Vagina (tissue), 2 donors: ENCODE measurements around the gene SF3B2. TPM values are rescaled to one million over a fixed set of nuclear protein-coding genes. Genes with fewer than 3 reads are reported as not detected.

ENCODE experiments used
- DNase-seq, 2 donors: peaks; one replicate each; pipeline ENCODE4 v3.0.0-alpha.2; 2017; ENCODE audit errors: extremely low spot score in 2 of 2
- H3K27ac ChIP-seq: fragments of 200-600 bp; sonication (generic); one replicate; pipeline ENCODE4 v1.5.1; 2019
- H3K27me3 ChIP-seq: fragments of 200-600 bp; sonication (generic); one replicate; pipeline ENCODE4 v1.5.1; 2019
- H3K36me3 ChIP-seq, 2 donors: fragments of 200-600 bp; sonication (generic); one replicate each; pipeline ENCODE4 v1.5.1; 2017 to 2019
- H3K4me1 ChIP-seq: fragments of 200-600 bp; sonication (generic); one replicate; pipeline ENCODE4 v1.5.1; 2019
- H3K4me3 ChIP-seq, 2 donors: fragments of 200-600 bp; sonication (generic); 1 replicate in 1 of 2; 2 replicates in 1 of 2; pipeline ENCODE4 v1.5.1; 2016 to 2019
- H3K9me3 ChIP-seq: fragments of 200-600 bp; sonication (generic); one replicate; pipeline ENCODE4 v1.5.1; 2019
- POLR2A ChIP-seq, 2 donors: fragments of 450-650 bp; IDR thresholded peaks; one replicate each; pipeline ENCODE4 v1.6.1; 2017; ENCODE audit warnings: antibody characterized with exemption in 2 of 2, mild to moderate bottlenecking in 2 of 2, moderate library complexity in 2 of 2
- POLR2AphosphoS5 ChIP-seq, 2 donors: sonication (generic); formaldehyde crosslinking; IDR thresholded peaks; one replicate each; pipeline ENCODE4 v1.9.0; 2017; ENCODE audit warnings: antibody characterized with exemption in 2 of 2, mild to moderate bottlenecking in 2 of 2, low read depth in 1 of 2; ENCODE audit not compliant: insufficient read depth in 1 of 2
- intact Hi-C: fragments of 100-400 bp; cut with DNase I; formaldehyde crosslinking; loops from one replicate; pipeline ENCODE4 v1.15.1; 2023
- total RNA-seq: library from RNA; depleted of rRNA; stranded (reverse); fragments of >200 nt; gene quantifications from one replicate; pipeline ENCODE4 v1.2.3, GENCODE V29; 2016
- TF ChIP-seq, protein P1 (sequence below), 3 experiments: fragments of 450-650 bp in 2 of 3; fragments of 200-600 bp in 1 of 3; sonication (generic) in 1 of 3; IDR thresholded peaks; one replicate each; pipeline ENCODE4 v1.5.1; 2017 to 2019; ENCODE audit warnings: antibody characterized with exemption in 3 of 3, mild to moderate bottlenecking in 2 of 3, moderate library complexity in 2 of 3

The SF3B2 gene
- total RNA-seq, 1 donor from 2014 or later: 107 TPM

DNA sequence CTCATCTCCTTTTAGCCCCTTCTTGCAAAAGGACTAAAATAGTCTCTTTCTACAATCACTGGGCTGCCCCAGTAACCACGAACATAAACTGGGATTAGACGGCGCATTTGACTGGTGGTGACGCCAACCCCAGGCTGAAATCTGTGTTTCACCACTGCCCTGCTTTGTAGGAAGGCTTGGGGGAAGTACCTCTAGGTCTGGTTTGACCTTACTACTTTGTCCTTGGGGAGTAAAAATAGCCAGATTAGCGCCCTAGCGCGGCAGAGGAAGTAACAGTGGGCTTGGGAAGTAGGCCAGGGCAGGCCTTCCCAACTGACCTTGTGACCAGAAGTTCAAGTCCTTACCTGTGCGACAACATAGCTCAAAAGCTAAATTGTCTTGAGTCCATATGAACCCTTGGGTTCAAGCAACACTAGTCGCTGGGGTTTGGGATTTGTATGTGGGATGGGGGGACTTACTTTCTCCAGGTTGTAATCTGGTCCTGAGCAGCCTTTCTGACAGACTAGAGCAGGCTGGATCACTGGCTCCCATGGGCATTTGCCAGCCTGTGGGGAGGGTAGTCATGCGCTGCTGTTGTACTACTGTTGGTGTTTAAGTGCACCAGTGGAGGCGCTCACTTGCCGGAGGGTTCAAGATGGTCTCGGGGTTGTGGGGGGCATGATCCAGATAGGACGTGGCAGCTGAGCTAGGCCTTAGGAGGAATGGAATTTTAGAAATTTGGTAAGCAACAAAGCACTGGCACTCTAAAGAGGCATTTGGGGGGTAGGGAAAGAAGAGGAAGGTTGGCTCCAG lies 17.0 kb downstream of the SF3B2 start:
- Histone ChIP-seq H3K27ac (peak overlapping the region; percentile 90), H3K4me1 (peaks cover 42% of the 10 kb centered on the region), H3K27me3 (no peaks in the 10 kb centered on the region), H3K4me3 (peak overlapping the region; percentile 66 to 79), H3K36me3 (peaks cover 0 to 44% of the 10 kb centered on the region in 2 donors), H3K9me3 (no peaks in the 10 kb centered on the region)
- no peak for DNase-seq
- TF ChIP-seq POLR2AphosphoS5 (IDR thresholded peaks at IDR 0.05; ENCODE audit: insufficient read depth in 1 of 2, low read depth in 1 of 2) (no peak), POLR2A (IDR thresholded peaks at IDR 0.05) (no peak)
- TF ChIP-seq, protein P1, sequence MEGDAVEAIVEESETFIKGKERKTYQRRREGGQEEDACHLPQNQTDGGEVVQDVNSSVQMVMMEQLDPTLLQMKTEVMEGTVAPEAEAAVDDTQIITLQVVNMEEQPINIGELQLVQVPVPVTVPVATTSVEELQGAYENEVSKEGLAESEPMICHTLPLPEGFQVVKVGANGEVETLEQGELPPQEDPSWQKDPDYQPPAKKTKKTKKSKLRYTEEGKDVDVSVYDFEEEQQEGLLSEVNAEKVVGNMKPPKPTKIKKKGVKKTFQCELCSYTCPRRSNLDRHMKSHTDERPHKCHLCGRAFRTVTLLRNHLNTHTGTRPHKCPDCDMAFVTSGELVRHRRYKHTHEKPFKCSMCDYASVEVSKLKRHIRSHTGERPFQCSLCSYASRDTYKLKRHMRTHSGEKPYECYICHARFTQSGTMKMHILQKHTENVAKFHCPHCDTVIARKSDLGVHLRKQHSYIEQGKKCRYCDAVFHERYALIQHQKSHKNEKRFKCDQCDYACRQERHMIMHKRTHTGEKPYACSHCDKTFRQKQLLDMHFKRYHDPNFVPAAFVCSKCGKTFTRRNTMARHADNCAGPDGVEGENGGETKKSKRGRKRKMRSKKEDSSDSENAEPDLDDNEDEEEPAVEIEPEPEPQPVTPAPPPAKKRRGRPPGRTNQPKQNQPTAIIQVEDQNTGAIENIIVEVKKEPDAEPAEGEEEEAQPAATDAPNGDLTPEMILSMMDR (IDR thresholded peaks at IDR 0.05): peak in 1 of 3 experiments; percentile 9
- intact Hi-C loops: no loop called here

DNA sequence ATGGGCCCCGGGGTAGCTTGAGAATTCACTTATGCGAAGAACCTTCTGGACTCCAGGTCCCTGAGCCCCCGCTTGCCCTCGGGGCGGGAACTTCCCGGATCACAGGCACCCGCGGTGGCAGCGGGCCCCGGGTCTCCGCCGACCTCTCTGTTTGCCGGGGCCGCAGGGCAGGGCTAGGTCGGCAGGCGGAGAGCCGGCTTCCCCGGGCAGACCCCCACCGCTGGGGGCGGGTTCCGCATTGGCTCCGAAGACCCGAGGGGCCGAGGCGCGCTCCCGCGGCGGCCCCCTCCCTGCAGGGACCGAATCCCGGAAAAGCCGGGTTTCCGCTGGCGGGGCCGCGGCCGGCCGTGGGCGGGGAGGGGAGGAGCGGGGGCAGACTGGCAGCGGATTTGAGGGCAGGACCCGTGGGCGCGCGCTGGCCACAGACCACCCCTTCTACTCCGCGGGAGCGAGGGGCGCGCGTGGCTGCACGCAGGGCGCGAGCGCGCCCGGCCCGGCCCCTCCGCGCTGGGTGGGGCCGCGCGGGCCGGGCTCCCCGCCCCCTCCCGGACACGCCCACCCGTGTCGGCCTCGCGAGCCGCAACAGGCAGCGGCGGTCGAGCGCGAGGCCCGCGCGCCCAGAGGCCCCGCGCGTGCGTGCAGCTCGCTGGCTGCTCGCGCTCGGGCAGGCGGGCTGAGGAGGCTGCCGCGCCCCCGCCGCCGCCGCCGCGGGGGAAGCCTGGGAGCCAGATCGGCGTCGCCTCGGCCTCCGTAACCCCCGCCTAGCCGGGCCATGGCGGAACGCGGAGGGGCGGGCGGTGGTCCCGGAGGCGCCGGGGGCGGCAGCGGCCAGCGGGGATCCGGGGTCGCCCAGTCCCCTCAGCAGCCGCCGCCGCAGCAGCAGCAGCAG lies 17.8 kb downstream of the SF3B2 start, which contains the start of gene PACS1:
TSS of gene PACS1 (plus strand) at position 558 of the 889 bp plus-strand sequence. CDS start at position 773, 215 bp downstream.
- intact Hi-C loops: no loop called here
- TF ChIP-seq POLR2AphosphoS5 (IDR thresholded peaks at IDR 0.05; ENCODE audit: insufficient read depth in 1 of 2, low read depth in 1 of 2): peak in 1 of 2 donors; percentile 57
- TF ChIP-seq, protein P1 (IDR thresholded peaks at IDR 0.05): no peak
- TF ChIP-seq POLR2A (IDR thresholded peaks at IDR 0.05): peak in 1 of 2 donors; percentile 41
- no peaks in the 10 kb centered on the region for H3K9me3 ChIP-seq
- peaks cover 42% of the 10 kb centered on the region for H3K4me1 ChIP-seq
- H3K27ac ChIP-seq: peak within 1 kb of the TSS; percentile 90
- DNase-seq: no peak
- peak within 1 kb of the TSS; percentile 66 to 79 for H3K4me3 ChIP-seq
- no peaks in the 10 kb centered on the region for H3K27me3 ChIP-seq
- H3K36me3 ChIP-seq: peaks cover 0 to 42% of the 10 kb centered on the region in 2 donors

DNA sequence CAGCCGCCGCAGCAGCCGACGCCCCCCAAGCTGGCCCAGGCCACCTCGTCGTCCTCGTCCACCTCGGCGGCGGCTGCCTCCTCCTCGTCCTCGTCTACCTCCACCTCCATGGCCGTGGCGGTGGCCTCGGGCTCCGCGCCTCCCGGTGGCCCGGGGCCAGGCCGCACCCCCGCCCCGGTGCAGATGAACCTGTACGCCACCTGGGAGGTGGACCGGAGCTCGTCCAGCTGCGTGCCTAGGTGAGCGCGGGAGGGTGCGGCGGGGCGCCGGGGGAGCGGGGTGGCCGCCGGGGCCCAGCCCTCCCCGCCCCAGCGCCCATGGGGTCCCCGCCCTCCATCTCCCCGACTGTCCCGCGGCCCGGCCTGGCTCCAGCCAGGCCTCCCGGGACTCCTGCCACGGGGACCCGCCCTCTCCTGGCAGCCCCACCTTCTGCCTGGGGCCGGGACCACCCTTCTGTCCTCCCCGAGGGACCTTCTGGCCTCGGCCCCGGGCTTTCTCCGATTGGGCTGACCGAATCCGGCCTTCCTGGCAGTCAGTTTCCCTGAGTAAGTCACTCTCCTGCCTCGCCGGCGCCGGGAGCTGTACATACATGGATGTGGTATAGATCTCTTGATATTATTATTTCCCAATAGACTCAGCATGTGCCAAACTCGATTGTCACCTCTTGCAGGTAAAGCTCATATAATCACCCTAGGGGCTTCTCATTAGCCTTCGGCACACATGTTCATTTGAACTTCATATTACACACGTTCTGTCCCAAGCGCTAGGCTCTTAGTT lies 18.6 kb downstream of the SF3B2 start:
- no peak for TF ChIP-seq POLR2A (IDR thresholded peaks at IDR 0.05)
- TF ChIP-seq, protein P1 (IDR thresholded peaks at IDR 0.05): no peak
- Histone ChIP-seq H3K27ac (peak overlapping the region; percentile 90), H3K9me3 (no peaks in the 10 kb centered on the region), H3K4me1 (peaks cover 42% of the 10 kb centered on the region), H3K4me3 (peak overlapping the region; percentile 66 to 79), H3K27me3 (no peaks in the 10 kb centered on the region), H3K36me3 (peaks cover 0 to 34% of the 10 kb centered on the region in 2 donors)
- no peak for DNase-seq
- intact Hi-C loops: no loop called here

DNA sequence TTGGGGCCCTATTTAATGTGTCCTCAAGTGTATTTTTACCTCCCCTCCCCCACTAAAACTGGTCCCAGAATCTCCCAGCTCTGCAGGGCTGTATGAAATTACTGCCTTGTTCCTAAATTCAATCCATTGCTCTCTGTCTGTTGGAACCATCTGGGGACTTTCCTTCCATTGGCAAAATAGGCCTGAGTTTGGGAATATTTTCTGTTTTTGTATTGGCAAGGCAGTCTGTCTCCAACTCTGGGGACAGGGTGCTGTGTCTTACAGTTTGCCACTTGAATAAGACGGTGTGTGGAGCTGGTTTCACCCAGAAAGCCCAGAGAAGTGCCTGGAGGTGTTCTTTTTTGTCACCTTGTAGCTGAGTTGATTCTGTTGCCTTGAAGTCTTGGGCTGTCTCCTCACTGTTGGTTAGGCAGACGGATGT lies 19.2 kb downstream of the SF3B2 start:
- peaks cover 0 to 28% of the 10 kb centered on the region in 2 donors for H3K36me3 ChIP-seq
- TF ChIP-seq POLR2A (IDR thresholded peaks at IDR 0.05) (no peak), POLR2AphosphoS5 (IDR thresholded peaks at IDR 0.05; ENCODE audit: insufficient read depth in 1 of 2, low read depth in 1 of 2) (no peak)
- TF ChIP-seq, protein P1 (IDR thresholded peaks at IDR 0.05): no peak
- peaks cover 42% of the 10 kb centered on the region for H3K4me1 ChIP-seq
- peak overlapping the region; percentile 90 for H3K27ac ChIP-seq
- intact Hi-C loops: no loop called here
- DNase-seq: no peak
- H3K27me3 ChIP-seq: no peaks in the 10 kb centered on the region
- H3K9me3 ChIP-seq: no peaks in the 10 kb centered on the region
- peak overlapping the region; percentile 66 to 79 for H3K4me3 ChIP-seq
